IMR-90 (cell line): ENCODE data around the gene DCAF17.

Experiments used
- BHLHE40 ChIP-seq: fragments of 150-350 bp; IDR thresholded peaks from 2 replicates; pipeline ENCODE4 v1.6.1; 2016; ENCODE audit warnings: mild to moderate bottlenecking, low read depth, low read length
- CEBPB ChIP-seq: IDR thresholded peaks from 2 replicates; pipeline ENCODE4 v1.6.1; 2012; ENCODE audit warnings: low read depth, low read length, improper control_type of control experiment
- CTCF ChIP-seq: conservative IDR thresholded peaks from 2 replicates; pipeline ENCODE4 v1.5.1; 2012; ENCODE audit warnings: mild to moderate bottlenecking, low read depth, low read length, improper control_type of control experiment
- ELK1 ChIP-seq: fragments of 150-350 bp; IDR thresholded peaks from 2 replicates; pipeline ENCODE4 v1.6.1; 2016; ENCODE audit warnings: low read depth, mild to moderate bottlenecking, low read length, moderate library complexity, borderline replicate concordance
- MXI1 ChIP-seq: IDR thresholded peaks from 2 replicates; pipeline ENCODE4 v1.6.1; 2012; ENCODE audit warnings: low read depth, mild to moderate bottlenecking, low read length, moderate library complexity, borderline replicate concordance
- POLR2A ChIP-seq: IDR thresholded peaks from 2 replicates; pipeline ENCODE4 v1.6.1; 2012; ENCODE audit warnings: mild to moderate bottlenecking, low read depth, low read length
- RAD21 ChIP-seq: IDR thresholded peaks from 2 replicates; pipeline ENCODE4 v1.6.1; 2012; ENCODE audit warnings: low read length, improper control_type of control experiment

GRCh38 chr2:171404719-171405118 is 29.3 kb upstream of the DCAF17 start:
- no peak for TF ChIP-seq MXI1
- no peak for TF ChIP-seq CTCF
- no peak for TF ChIP-seq POLR2A
- TF ChIP-seq ELK1 = no peak
- TF ChIP-seq BHLHE40 = no peak
- no peak for TF ChIP-seq CEBPB
- TF ChIP-seq RAD21 = no peak
